SKM-1 (cell line): ENCODE measurements around the gene TRAF4.
"Not testable (repeated sequence)": the region's sequence is repeated elsewhere in the genome, so short reads cannot be mapped to it uniquely, and the experiment has no call there.

Experiments used
- DNase-seq: peaks from one replicate; lab custom pipeline; 2025; ENCODE audit not compliant: unreplicated experiment; lab: John Stamatoyannopoulos, UW

TRAF4 gene

DNA sequence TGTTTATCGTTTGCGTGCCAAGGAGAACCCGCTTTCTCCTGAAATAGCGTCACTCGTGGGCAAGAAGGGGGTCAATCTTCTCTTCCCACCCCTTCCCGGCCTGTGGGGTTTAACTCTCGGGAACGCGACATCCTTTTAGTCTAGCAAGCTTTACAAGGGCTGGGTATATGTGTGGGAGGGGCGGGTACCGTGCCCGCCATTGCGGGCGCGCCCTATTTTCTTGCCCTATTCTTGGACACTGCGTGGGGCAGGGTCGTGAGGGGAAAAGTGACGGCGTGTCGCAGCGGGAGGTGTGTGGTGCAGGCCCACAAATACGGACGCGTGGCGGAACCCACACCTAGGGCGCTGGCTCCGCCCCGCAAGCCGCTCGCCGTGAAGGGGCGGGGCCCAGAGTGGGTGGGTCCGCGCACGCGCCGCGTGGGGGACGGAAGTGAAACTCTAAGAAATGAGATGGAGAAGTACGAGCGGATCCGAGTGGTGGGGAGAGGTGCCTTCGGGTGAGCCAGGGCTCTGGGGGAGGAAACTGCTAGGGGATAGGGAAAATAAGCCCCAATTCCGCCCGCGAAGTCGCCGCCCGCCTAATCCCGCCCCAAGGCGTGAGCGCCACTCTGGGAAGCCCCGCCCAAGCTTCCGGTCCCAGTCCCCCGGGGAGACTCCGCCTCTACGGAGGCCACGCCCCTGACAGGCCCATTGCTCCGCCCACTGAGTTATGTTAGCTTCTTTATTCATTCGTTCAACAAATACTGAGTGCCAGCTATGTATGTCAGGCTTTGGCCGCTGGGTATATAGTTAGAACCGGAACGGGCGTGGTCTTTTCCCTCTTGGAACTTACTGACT, 15.2 kb upstream of the TRAF4 start, which contains the start of gene NEK8:
Gene NEK8, plus strand, starts transcription at position 425 of the 837 bp plus-strand sequence. Its CDS starts 26 bp downstream, at position 451.
- DNase-seq: peak; percentile 88

DNA sequence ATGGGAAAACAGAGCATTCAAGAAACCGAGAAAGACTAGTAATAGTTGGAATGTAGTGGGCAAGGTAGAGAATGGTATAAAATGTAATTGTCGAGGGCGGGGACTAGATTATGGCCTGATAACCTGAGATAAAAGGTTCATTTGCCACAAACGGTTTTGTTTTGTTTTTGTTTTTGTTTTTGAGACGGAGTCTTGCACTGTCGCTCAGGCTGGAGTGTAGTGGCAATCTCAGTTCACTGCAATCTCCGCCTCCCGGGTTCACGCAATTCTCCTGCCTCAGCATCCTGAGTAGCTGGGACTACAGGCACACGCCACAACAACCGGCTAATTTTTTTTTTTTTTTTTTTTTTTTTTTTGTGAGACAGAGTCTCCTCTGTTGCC, 13.9 kb upstream of the TRAF4 start:
- no peak for DNase-seq

DNA sequence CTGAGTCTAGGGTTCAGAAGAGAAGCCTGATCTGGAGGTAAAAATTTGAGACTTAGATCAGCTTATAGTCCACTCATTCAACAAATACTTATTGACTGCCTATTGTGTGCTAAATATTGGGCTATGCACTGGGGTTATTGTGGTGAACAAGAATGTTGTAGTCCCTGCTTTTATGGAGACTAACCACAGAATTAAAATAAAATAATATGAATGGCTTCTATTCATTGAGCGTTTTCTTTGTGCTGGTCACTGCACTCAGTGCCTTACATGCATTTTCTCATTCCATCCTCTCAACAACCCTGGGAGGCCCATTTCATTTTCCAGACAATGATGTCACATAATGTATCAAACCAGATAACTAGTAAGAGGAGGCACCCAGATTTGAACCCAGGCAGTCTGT, 10.5 kb upstream of the TRAF4 start:
- DNase-seq: no peak

GRCh38 chr17:28734712-28735241, 9.0 kb upstream of the TRAF4 start:
- no peak for DNase-seq

DNA sequence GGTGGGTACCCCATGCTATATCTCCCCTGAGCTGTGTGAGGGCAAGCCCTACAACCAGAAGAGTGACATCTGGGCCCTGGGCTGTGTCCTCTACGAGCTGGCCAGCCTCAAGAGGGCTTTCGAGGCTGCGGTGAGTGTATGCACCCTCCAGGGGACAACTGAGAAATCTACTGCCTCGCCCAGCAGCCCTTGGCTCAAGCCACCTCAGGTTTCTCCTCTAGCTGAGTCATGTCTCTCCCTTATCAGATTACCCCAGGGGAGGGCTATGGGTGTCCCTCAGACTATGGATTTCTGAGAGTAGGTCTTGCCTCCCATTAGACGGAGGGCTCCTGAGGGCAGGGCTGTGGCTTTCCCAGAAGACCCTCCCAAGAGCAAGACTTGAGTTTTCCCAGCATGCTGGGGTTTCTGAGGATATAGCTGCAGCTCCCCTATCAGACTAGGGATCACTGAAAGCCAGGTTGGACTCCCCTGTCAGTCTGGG, 8.5 kb upstream of the TRAF4 start:
- DNase-seq: no peak

DNA sequence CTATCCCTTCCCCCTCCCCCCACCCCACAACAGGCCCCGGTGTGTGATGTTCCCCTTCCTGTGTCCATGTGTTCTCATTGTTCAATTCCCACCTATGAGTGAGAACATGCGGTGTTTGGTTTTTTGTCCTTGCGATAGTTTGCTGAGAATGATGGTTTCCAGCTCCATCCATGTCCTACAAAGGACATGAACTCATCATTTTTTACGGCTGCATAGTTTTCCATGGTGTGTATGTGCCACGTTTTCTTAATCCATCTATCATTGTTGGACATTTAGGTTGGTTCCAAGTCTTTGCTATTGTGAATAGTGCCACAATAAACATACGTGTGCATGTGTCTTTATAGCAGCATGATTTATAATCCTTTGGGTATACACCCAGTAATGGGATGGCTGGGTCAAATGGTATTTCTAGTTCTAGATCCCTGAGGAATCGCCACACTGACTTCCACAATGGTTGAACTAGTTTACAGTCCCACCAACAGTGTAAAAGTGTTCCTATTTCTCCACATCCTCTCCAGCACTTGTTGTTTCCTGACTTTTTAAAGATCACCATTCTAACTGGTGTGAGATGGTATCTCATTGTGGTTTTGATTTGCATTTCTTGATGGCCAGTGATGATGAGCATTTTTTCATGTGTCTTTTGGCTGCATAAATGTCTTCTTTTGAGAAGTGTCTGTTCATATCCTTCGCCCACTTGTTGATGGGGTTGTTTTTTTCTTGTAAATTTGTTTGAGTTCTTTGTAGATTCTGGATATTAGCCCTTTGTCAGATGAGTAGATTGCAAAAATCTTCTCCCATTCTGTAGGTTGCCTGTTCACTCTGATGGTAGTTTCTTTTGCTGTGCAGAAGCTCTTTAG, 7.7 kb upstream of the TRAF4 start:
- not testable (repeated sequence) for DNase-seq

DNA sequence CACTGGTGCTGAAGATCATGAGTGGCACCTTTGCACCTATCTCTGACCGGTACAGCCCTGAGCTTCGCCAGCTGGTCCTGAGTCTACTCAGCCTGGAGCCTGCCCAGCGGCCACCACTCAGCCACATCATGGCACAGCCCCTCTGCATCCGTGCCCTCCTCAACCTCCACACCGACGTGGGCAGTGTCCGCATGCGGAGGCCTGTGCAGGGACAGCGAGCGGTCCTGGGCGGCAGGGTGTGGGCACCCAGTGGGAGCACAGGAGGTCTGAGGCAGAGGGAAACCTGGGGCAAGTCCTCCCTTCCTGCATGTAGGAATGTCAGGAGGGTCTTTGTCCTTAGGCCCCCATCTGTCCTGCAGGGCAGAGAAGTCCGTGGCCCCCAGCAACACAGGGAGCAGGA, 6.5 kb upstream of the TRAF4 start:
- DNase-seq: no peak

GRCh38 chr17:28737770-28738679, 5.8 kb upstream of the TRAF4 start:
- no peak for DNase-seq

DNA sequence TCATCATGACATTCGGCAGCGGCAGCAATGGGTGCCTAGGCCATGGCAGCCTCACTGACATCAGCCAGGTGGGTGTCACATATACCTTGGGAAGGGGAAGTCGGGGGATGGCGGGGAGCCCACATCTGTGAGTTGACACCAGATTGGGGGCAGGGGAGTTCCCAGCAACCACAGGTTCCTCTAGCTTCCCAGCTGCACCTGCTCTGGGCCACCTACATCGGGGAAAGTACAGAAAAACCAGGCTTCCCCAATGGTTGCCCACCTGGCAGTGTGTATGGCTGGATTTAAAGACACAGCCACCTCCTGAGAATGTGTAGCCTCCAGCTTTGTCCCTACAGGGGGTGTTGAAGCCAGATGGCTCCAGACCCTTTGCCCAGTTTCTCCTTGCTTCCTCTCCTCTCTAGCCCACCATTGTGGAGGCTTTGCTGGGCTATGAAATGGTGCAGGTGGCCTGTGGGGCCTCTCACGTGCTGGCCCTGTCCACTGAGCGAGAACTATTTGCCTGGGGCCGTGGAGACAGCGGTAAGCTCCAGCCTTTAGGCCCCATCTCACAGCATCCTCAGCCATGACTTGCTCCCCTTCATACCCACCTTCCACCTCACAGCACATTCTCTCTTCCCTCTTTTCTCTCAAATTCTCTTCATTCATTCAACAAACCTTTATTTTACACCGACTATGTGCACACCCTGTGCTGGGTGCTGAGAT, 5.0 kb upstream of the TRAF4 start:
- no peak for DNase-seq

GRCh38 chr17:28740406-28741357, 3.1 kb upstream of the TRAF4 start:
- DNase-seq: no peak

GRCh38 chr17:28741358-28742349, 2.2 kb upstream of the TRAF4 start:
- peak; percentile 79 for DNase-seq

DNA sequence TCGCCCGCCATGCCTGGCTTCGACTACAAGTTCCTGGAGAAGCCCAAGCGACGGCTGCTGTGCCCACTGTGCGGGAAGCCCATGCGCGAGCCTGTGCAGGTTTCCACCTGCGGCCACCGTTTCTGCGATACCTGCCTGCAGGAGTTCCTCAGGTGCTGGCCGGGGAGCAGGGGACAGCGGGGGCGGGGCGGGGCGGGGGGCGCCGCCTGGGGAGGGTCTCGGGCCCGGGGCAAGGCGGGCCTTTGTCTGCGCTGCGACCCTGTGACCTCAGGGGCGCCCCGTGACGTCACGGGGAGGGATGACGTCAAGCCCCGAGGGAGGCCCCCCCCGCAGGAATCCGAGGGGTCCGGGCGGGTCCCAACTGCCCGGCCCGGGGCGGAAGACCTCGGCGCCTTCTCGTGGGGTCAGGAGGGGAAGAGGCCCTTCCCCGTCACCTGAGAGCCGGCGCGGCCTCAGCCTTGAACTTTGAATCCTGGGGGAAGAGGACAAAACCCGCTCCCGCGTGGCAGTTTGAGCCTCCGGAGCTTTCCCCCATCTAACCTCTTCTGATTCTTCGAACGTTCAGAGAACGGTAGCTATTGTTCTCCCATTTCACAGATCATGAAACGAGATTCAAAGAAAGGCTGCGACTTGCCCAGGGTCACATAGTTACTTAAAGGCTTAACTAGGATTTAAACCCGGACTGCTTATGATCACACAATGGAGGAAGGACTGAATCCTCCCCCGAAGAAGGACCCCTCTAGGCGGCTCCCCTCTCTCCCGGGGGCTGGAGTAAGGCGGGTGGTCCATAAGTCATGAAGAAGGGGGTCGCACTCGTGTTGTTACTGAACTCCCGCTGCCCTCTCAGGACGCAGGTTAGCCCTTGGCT, 527 bp downstream of the TRAF4 start:
- no peak for DNase-seq

GRCh38 chr17:28744972-28745785, 1.4 kb downstream of the TRAF4 start:
- DNase-seq: no peak

GRCh38 chr17:28745786-28746411, 2.1 kb downstream of the TRAF4 start:
- DNase-seq: no peak

- no peak for DNase-seq
Observed at GRCh38 chr17:28746611-28747050, 2.8 kb downstream of the TRAF4 start.
